ENCODE measurements around the gene PYGB. TPM values are rescaled to one million over a fixed set of nuclear protein-coding genes. Genes with fewer than 3 reads are reported as not detected.
A peak's percentile ranks its signal among the peaks of the same experiment; 100 is the strongest.

Gene PYGB
- total and polyA plus RNA-seq, 4 experiments from 2014 or later: 28.3 to 35.6 (median 34.2) TPM

DNA sequence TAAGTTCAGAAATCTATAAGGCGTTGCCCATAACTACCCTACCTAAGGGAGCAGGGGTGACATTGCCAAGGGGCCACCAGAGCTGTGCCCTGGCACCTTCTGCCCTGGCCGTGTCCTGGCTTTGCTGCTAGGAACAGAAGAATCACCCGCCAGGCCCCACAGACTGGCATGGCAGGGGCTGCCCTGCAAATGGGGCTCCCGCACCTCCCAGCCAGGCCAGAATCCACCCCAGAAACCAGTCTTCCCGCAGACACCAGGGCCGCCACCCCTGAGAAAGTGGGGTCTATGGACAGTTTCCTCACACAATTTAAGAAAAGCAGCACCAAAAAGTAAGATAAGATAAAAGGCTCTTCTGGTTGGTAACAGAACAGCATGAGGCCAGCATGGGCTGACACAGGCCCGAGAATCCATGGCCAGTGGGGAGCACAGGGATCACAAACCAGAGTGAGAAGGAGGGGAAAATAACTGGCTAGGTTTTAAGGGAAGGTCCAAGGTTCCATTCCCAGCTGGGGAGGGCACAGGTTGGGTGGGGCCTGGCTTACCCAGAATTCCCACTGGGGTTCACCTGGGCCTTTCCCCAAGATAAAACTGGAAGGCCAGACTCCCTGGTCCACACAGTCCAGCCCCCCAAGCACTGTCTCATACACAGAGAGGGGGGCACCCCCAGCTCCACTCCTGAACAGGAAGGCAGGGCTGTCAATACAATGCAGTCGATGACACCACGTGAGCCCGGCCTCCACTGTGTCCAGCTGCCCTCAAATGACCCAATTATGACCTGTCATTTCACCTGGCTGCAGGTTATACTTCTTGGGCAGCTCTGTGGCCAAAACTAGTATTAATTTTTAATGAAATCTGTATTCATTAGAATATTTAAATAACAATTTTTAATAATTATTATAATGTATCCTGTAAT is 59.4 kb downstream of the PYGB start:
- no peaks in the 10 kb centered on the region for H3K27me3 Mint-ChIP-seq
- Histone ChIP-seq H3K27me3 (ENCODE audit: insufficient read depth, low read length) (no peaks in the 10 kb centered on the region), H3K9me3 (ENCODE audit: control insufficient read depth in 1 of 2, low read length in 2 of 2) (no peaks in the 10 kb centered on the region), H3K4me1 (ENCODE audit: insufficient read depth, low read length) (peaks cover 20% of the 10 kb centered on the region), H3K27ac (ENCODE audit: low read depth, low read length) (no peak overlapping the region), H3K4me3 (ENCODE audit: low read length in 2 of 2) (no peak overlapping the region), H3K36me3 (ENCODE audit: insufficient read depth, low read length) (no peaks in the 10 kb centered on the region)
- H3K9me3 Mint-ChIP-seq: no peaks in the 10 kb centered on the region
- H3K4me1 Mint-ChIP-seq: peaks cover 13 to 25% (median 17%) of the 10 kb centered on the region in 4 donors
- intact Hi-C loops (cut with micrococcal nuclease): no loop called here
- H3K27ac Mint-ChIP-seq: peak overlapping the region in 3 of 7 donors; percentile 24 to 70 (median 48)
- peaks cover 10 to 18% of the 10 kb centered on the region in 2 donors for H3K36me3 Mint-ChIP-seq
- ChIA-PET CTCF (ENCODE audit: partially characterized antibody) (interaction anchor here (1.1 kb wide), 1 partner anchor 12 kb away, joined by 3 read pairs; no protein-coding TSS in a partner anchor), POLR2A (ENCODE audit: partially characterized antibody) (no interaction called here)
- H3K4me3 Mint-ChIP-seq: no peak overlapping the region
- no peak for DNase-seq

DNA sequence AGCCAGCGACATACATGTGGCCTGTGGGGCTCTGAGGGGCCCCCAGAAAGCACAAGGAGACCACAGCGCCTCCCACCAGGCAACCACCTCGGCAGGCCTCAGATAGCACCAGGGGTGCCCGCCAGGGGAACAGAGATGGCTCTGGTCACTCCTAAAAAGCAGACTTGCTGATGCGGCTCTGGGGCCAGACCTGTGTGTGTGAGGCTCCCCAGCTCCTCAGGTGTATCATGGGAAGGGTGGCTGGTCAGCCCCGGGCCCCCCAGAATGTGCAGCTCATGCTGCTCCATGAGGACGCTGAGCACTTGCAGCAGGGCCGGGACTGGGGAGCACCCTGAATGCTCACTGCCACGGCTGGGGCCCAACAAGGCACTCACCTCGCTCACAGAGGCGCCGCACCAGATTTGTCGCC is 60.2 kb downstream of the PYGB start:
- H3K4me1 ChIP-seq (ENCODE audit: insufficient read depth, low read length): peaks cover 20% of the 10 kb centered on the region
- Mint-ChIP-seq H3K27ac (peak overlapping the region in 1 of 7 donors; percentile 22), H3K4me1 (peaks cover 13 to 26% (median 18%) of the 10 kb centered on the region in 4 donors), H3K36me3 (peaks cover 10 to 14% of the 10 kb centered on the region in 2 donors), H3K4me3 (no peak overlapping the region), H3K27me3 (no peaks in the 10 kb centered on the region), H3K9me3 (no peaks in the 10 kb centered on the region)
- H3K4me3 ChIP-seq (ENCODE audit: low read length in 2 of 2): no peak overlapping the region
- intact Hi-C loops (cut with micrococcal nuclease): no loop called here
- no peak for DNase-seq
- ChIA-PET POLR2A (ENCODE audit: partially characterized antibody) (no interaction called here), CTCF (ENCODE audit: partially characterized antibody) (no interaction called here)
- no peaks in the 10 kb centered on the region for H3K36me3 ChIP-seq (ENCODE audit: insufficient read depth, low read length)
- H3K9me3 ChIP-seq (ENCODE audit: control insufficient read depth in 1 of 2, low read length in 2 of 2): no peaks in the 10 kb centered on the region
- no peak overlapping the region for H3K27ac ChIP-seq (ENCODE audit: low read depth, low read length)
- H3K27me3 ChIP-seq (ENCODE audit: insufficient read depth, low read length): no peaks in the 10 kb centered on the region

DNA sequence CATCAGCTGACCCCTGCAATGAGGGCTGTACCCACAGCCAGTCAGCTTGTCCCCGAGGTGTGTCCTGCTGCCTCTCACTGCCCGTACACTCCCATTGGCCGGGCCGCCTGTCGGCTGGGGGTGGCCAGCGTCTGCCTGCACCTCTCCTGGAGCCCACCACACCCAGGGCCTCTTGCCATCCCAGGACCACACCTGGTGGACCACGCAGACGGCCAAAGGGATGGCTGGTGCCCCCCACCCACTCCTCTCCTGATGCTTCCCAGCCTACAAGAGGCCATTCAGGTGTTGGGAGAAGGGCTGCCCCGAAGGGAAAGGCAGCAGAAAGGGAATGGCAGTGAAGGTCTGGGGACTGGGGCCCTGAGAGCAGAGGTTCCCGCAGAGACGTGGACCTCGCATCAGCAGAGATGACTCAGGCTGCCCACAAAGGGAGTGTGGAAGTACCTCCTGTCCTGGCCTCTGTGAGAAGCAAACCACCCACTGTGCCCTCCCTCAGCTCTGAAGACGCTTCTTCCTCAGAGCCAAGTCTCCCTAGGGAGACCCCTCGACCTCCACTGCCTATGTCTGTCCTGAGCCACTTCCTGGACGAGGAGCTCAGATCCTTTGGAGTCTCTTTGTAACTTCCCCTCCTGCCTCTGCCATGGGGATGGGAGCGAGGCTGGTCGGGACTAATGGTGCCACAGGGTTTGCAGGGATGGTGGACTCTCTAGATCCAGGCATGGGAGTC is 60.9 kb downstream of the PYGB start:
- H3K9me3 Mint-ChIP-seq: no peaks in the 10 kb centered on the region
- ChIA-PET CTCF (ENCODE audit: partially characterized antibody) (interaction anchor here (3.6 kb wide), 1 partner anchor 90 kb away, joined by 17 read pairs; no protein-coding TSS in a partner anchor), POLR2A (ENCODE audit: partially characterized antibody) (no interaction called here)
- intact Hi-C loops (cut with micrococcal nuclease): no loop called here
- H3K4me1 Mint-ChIP-seq: peaks cover 13 to 31% (median 18%) of the 10 kb centered on the region in 4 donors
- no peaks in the 10 kb centered on the region for H3K36me3 ChIP-seq (ENCODE audit: insufficient read depth, low read length)
- H3K27ac Mint-ChIP-seq: peak overlapping the region in 3 of 7 donors; percentile 13 to 42 (median 35)
- H3K36me3 Mint-ChIP-seq: peaks cover 7 to 10% of the 10 kb centered on the region in 2 donors
- H3K4me3 ChIP-seq (ENCODE audit: low read length in 2 of 2): no peak overlapping the region
- H3K27me3 Mint-ChIP-seq: no peaks in the 10 kb centered on the region
- H3K27me3 ChIP-seq (ENCODE audit: insufficient read depth, low read length): no peaks in the 10 kb centered on the region
- no peak overlapping the region for H3K4me3 Mint-ChIP-seq
- DNase-seq: no peak
- peaks cover 20% of the 10 kb centered on the region for H3K4me1 ChIP-seq (ENCODE audit: insufficient read depth, low read length)
- no peaks in the 10 kb centered on the region for H3K9me3 ChIP-seq (ENCODE audit: control insufficient read depth in 1 of 2, low read length in 2 of 2)
- no peak overlapping the region for H3K27ac ChIP-seq (ENCODE audit: low read depth, low read length)

DNA sequence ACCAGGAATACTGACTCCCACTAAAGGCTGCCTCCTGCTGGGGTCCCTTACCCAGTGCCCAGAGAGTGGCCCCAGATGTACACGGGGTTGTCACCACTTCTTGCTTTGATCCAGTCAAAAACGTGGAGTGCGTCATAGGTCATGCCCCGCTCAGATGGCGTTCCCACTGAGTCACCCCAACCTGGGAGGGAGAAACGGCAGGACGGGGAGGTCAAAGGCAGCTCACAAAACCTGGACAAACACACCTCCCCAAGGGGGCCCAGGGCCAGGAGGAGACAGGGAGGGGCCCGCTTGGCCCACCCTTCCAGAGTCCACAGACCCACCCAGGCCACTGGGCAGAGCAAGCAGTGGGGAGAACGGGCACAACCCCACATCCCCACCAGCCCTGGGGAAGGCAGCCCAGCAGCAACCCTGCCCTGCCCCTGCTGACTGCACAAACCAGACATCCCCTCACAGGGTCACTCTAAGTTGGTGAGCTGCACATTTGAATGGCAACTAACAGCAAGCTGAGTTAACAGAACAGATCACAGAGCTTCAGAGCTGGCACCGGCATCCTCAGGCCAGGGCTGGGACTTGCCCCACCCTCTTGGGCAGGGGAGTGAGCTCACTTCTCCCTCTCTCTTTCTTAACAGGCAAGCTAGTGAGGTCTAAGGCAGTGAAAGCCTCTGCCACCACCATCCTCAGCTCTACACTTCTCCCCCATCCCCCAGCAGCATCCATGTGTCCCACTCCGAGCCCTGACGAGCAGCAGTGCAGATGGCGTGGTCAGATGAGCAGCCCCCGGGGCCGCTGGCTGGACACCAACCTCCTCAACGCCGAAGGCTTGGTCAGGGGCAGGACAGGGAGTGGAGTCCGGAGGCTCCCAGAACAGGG is 61.7 kb downstream of the PYGB start:
- peaks cover 13 to 36% (median 18%) of the 10 kb centered on the region in 4 donors for H3K4me1 Mint-ChIP-seq
- POLR2A ChIA-PET (ENCODE audit: partially characterized antibody): no interaction called here
- H3K9me3 Mint-ChIP-seq: no peaks in the 10 kb centered on the region
- H3K4me1 ChIP-seq (ENCODE audit: insufficient read depth, low read length): peaks cover 20% of the 10 kb centered on the region
- H3K36me3 ChIP-seq (ENCODE audit: insufficient read depth, low read length): no peaks in the 10 kb centered on the region
- H3K27ac ChIP-seq (ENCODE audit: low read depth, low read length): no peak overlapping the region
- peaks cover 6 to 10% of the 10 kb centered on the region in 2 donors for H3K36me3 Mint-ChIP-seq
- H3K27ac Mint-ChIP-seq: peak overlapping the region in 4 of 7 donors; percentile 6 to 90 (median 48)
- DNase-seq: no peak
- H3K27me3 Mint-ChIP-seq: no peaks in the 10 kb centered on the region
- intact Hi-C loops (cut with micrococcal nuclease): loop anchor here (1.0 to 5.0 kb wide), 3 partner anchors 81 to 133 kb away; partner anchors contain the start of gene ABHD12
- H3K4me3 Mint-ChIP-seq: peak overlapping the region in 1 of 8 donors; percentile 48
- no peaks in the 10 kb centered on the region for H3K27me3 ChIP-seq (ENCODE audit: insufficient read depth, low read length)
- H3K9me3 ChIP-seq (ENCODE audit: control insufficient read depth in 1 of 2, low read length in 2 of 2): no peaks in the 10 kb centered on the region
- CTCF ChIA-PET (ENCODE audit: partially characterized antibody): interaction anchor here (1.4 to 3.6 kb wide), 2 partner anchors 9 to 89 kb away, joined by 3 to 17 read pairs; no protein-coding TSS in a partner anchor
- no peak overlapping the region for H3K4me3 ChIP-seq (ENCODE audit: low read length in 2 of 2)

DNA sequence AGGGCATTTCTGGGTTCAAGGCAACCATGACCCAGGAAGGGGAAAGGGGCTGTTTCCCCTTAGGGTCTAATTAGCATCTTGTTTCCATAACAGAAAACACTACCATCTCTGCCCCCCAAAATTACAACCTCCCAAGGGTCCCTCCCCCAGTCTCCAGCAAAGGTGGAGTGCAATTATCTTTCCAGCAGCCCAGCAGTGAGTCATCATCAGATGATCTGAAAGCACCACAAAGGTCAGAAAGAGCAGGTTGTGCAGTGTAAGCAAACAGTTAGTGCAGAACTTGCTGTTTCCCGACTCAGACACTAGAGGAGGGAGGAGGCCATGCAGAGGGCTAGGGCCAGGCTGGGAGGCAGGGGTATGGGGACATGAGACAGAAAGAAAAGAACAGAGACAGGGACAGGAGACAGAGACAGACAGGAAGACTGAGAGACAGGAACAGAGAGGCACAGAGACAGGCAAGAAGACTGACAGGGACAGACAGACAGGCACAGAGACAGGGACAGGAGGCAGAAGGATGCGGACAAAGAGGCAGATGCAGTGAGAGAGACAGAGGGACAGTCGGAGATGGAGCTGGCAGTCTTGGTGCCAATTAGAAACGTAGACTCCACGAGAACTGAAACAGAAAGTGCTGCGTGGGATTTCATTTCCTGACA is 62.5 kb downstream of the PYGB start:
- no peaks in the 10 kb centered on the region for H3K27me3 Mint-ChIP-seq
- H3K36me3 Mint-ChIP-seq: peaks cover 5 to 10% of the 10 kb centered on the region in 2 donors
- CTCF ChIA-PET (ENCODE audit: partially characterized antibody): interaction anchor here (0.9 to 3.6 kb wide), 4 partner anchors 10 to 88 kb away, joined by 3 to 17 read pairs (median 4); no protein-coding TSS in a partner anchor
- H3K4me1 Mint-ChIP-seq: peaks cover 13 to 41% (median 18%) of the 10 kb centered on the region in 4 donors
- peak overlapping the region; percentile 53 to 98 (median 93) for H3K27ac Mint-ChIP-seq
- no peaks in the 10 kb centered on the region for H3K36me3 ChIP-seq (ENCODE audit: insufficient read depth, low read length)
- peak overlapping the region; percentile 66 to 96 (median 83) for H3K4me3 Mint-ChIP-seq
- DNase-seq: peak; percentile 23 to 49 (median 31)
- H3K27me3 ChIP-seq (ENCODE audit: insufficient read depth, low read length): no peaks in the 10 kb centered on the region
- H3K9me3 Mint-ChIP-seq: no peaks in the 10 kb centered on the region
- H3K9me3 ChIP-seq (ENCODE audit: control insufficient read depth in 1 of 2, low read length in 2 of 2): no peaks in the 10 kb centered on the region
- peak overlapping the region; percentile 13 to 46 for H3K4me3 ChIP-seq (ENCODE audit: low read length in 2 of 2)
- H3K4me1 ChIP-seq (ENCODE audit: insufficient read depth, low read length): peaks cover 20% of the 10 kb centered on the region
- H3K27ac ChIP-seq (ENCODE audit: low read depth, low read length): peak overlapping the region; percentile 55
- intact Hi-C loops (cut with micrococcal nuclease): loop anchor here (1.0 to 5.0 kb wide), 3 partner anchors 80 to 132 kb away; partner anchors contain the start of gene ABHD12
- POLR2A ChIA-PET (ENCODE audit: partially characterized antibody): no interaction called here

Data from CD4-positive, alpha-beta memory T cell (primary cell).